ENCODE data around the gene SEC16A.

Gene SEC16A

GRCh38 chr9:136482793-136483588 is at the start of gene SEC16A:
TSS of gene SEC16A (minus strand) at chr9:136483040. CDS start at chr9:136477615, 5,425 bp downstream.
- in situ Hi-C loops (cut with MboI; ENCODE audit: low sequenced_read_pairs), result no loop called here

GRCh38 chr9:136531904-136532798 is 49.3 kb upstream of the SEC16A start:
- in situ Hi-C loops (cut with MboI; ENCODE audit: low sequenced_read_pairs), result no loop called here

- in situ Hi-C loops (cut with MboI; ENCODE audit: low sequenced_read_pairs), result no loop called here
These were observed 48.5 kb upstream of the SEC16A start for GRCh38 chr9:136531186-136531903.

GRCh38 chr9:136530461-136531089 is 47.7 kb upstream of the SEC16A start:
- in situ Hi-C loops (cut with MboI; ENCODE audit: low sequenced_read_pairs), result no loop called here

- in situ Hi-C loops (cut with MboI; ENCODE audit: low sequenced_read_pairs), result no loop called here
These were observed 46.9 kb upstream of the SEC16A start for GRCh38 chr9:136529516-136530460.

GRCh38 chr9:136528716-136529341 is 46.0 kb upstream of the SEC16A start:
- in situ Hi-C loops (cut with MboI; ENCODE audit: low sequenced_read_pairs), result no loop called here

GRCh38 chr9:136527721-136528710 is 45.2 kb upstream of the SEC16A start:
- in situ Hi-C loops (cut with MboI; ENCODE audit: low sequenced_read_pairs), result no loop called here

- in situ Hi-C loops (cut with MboI; ENCODE audit: low sequenced_read_pairs), result no loop called here
These were observed 44.3 kb upstream of the SEC16A start for GRCh38 chr9:136527131-136527530.

GRCh38 chr9:136526625-136527066 is 43.8 kb upstream of the SEC16A start:
- in situ Hi-C loops (cut with MboI; ENCODE audit: low sequenced_read_pairs), result no loop called here

GRCh38 chr9:136525841-136526499 is 43.1 kb upstream of the SEC16A start:
- in situ Hi-C loops (cut with MboI; ENCODE audit: low sequenced_read_pairs), result no loop called here

GRCh38 chr9:136525207-136525606 is 42.4 kb upstream of the SEC16A start:
- in situ Hi-C loops (cut with MboI; ENCODE audit: low sequenced_read_pairs), result no loop called here

- in situ Hi-C loops (cut with MboI; ENCODE audit: low sequenced_read_pairs), result no loop called here
These were observed 39.7 kb upstream of the SEC16A start for GRCh38 chr9:136522314-136523237.

- in situ Hi-C loops (cut with MboI; ENCODE audit: low sequenced_read_pairs), result no loop called here
These were observed 38.7 kb upstream of the SEC16A start for GRCh38 chr9:136521537-136521936.

GRCh38 chr9:136520053-136520540 is 37.3 kb upstream of the SEC16A start:
- in situ Hi-C loops (cut with MboI; ENCODE audit: low sequenced_read_pairs), result no loop called here

- in situ Hi-C loops (cut with MboI; ENCODE audit: low sequenced_read_pairs), result no loop called here
These were observed 36.6 kb upstream of the SEC16A start for GRCh38 chr9:136519263-136520052.
